ENCODE measurements around the gene USP14. TPM values are rescaled to one million over a fixed set of nuclear protein-coding genes. Genes with fewer than 3 reads are reported as not detected.

The USP14 gene
- total RNA-seq, 2 experiments from 2014 or later: 94.7 to 101 TPM

Small RNAs within 50 kb of the gene (microRNA-seq; reads per million reads assigned to microRNA genes)
- gene MIR8078 (ENCODE audit: borderline replicate concordance): not detected

Other genes starting within 250 kb of the USP14 start
- not detected for gene TUBB8B, start 108.9 kb upstream of the USP14 start, total RNA-seq
- 10 to 100 TPM; 62.1 to 64.6 TPM for gene THOC1, start 109.5 kb downstream of the USP14 start, total RNA-seq

All from activated CD4-positive, alpha-beta T cell treated with anti-CD3 and anti-CD28 coated beads for 36 hours (primary cell).